ENCODE results near the gene CRIP3.

The CRIP3 gene

GRCh38 chr6:43299338-43300293 lies 9.0 kb downstream of the CRIP3 start:
- Histone ChIP-seq H2AFZ (ENCODE audit: low read depth, low read length, severe bottlenecking) (no peak overlapping the region), H3K9me2 (replicated peaks; ENCODE audit: insufficient read depth, low read length) (no peaks in the 10 kb centered on the region), H3K27me3 (ENCODE audit: low read length) (no peaks in the 10 kb centered on the region), H4K20me1 (ENCODE audit: low read depth, low read length) (no peaks in the 10 kb centered on the region), H3K79me2 (ENCODE audit: insufficient read depth, low read length) (no peaks in the 10 kb centered on the region), H3K27ac (ENCODE audit: low read depth, low read length) (no peak overlapping the region), H3K4me3 (ENCODE audit: insufficient read depth, low read length, poor library complexity, severe bottlenecking) (no peak overlapping the region), H3K4me2 (ENCODE audit: low read depth, low read length, poor library complexity, severe bottlenecking) (no peak overlapping the region), H3K9ac (ENCODE audit: low read length) (no peak overlapping the region), H3K9me3 (ENCODE audit: insufficient read depth, low read length) (no peaks in the 10 kb centered on the region), H3F3A (ENCODE audit: insufficient read depth) (no peaks in the 10 kb centered on the region), H3K36me3 (ENCODE audit: low read length) (no peaks in the 10 kb centered on the region)
- TF ChIP-seq EZH2phosphoT487 (conservative IDR thresholded peaks at IDR 0.05; ENCODE audit: low read length) (no peak), CTCF (IDR thresholded peaks at IDR 0.05; ENCODE audit: insufficient read depth, low read length, poor library complexity, severe bottlenecking) (no peak)

- Histone ChIP-seq H3F3A (ENCODE audit: insufficient read depth) (no peaks in the 10 kb centered on the region), H3K9me2 (replicated peaks; ENCODE audit: insufficient read depth, low read length) (no peaks in the 10 kb centered on the region), H3K79me2 (ENCODE audit: insufficient read depth, low read length) (no peaks in the 10 kb centered on the region), H4K20me1 (ENCODE audit: low read depth, low read length) (no peaks in the 10 kb centered on the region), H3K36me3 (ENCODE audit: low read length) (no peaks in the 10 kb centered on the region), H3K27ac (ENCODE audit: low read depth, low read length) (no peak overlapping the region), H3K27me3 (ENCODE audit: low read length) (no peaks in the 10 kb centered on the region), H2AFZ (ENCODE audit: low read depth, low read length, severe bottlenecking) (no peak overlapping the region), H3K4me3 (ENCODE audit: insufficient read depth, low read length, poor library complexity, severe bottlenecking) (no peak overlapping the region), H3K4me2 (ENCODE audit: low read depth, low read length, poor library complexity, severe bottlenecking) (no peak overlapping the region), H3K9me3 (ENCODE audit: insufficient read depth, low read length) (no peaks in the 10 kb centered on the region), H3K9ac (ENCODE audit: low read length) (no peak overlapping the region)
- TF ChIP-seq EZH2phosphoT487 (conservative IDR thresholded peaks at IDR 0.05; ENCODE audit: low read length): no peak
- no peak for TF ChIP-seq CTCF (IDR thresholded peaks at IDR 0.05; ENCODE audit: insufficient read depth, low read length, poor library complexity, severe bottlenecking)
Measured at GRCh38 chr6:43298565-43299337, 9.9 kb downstream of the CRIP3 start.

GRCh38 chr6:43297644-43298564 lies 10.7 kb downstream of the CRIP3 start, which contains the start of gene SLC22A7:
TSS of gene SLC22A7 (plus strand) at chr6:43298260. CDS start at chr6:43298359, 99 bp downstream.
- no peak within 1 kb of the TSS for H3K9ac ChIP-seq (ENCODE audit: low read length)

More at GRCh38 chr6:43297644-43298564, 10.7 kb downstream of the CRIP3 start, which contains the start of gene SLC22A7:
- H3K79me2 ChIP-seq (ENCODE audit: insufficient read depth, low read length): no peaks in the 10 kb centered on the region
- H3K4me3 ChIP-seq (ENCODE audit: insufficient read depth, low read length, poor library complexity, severe bottlenecking): no peak within 1 kb of the TSS
- H4K20me1 ChIP-seq (ENCODE audit: low read depth, low read length): no peaks in the 10 kb centered on the region
- TF ChIP-seq EZH2phosphoT487 (conservative IDR thresholded peaks at IDR 0.05; ENCODE audit: low read length) (no peak), CTCF (IDR thresholded peaks at IDR 0.05; ENCODE audit: insufficient read depth, low read length, poor library complexity, severe bottlenecking) (no peak)
- no peaks in the 10 kb centered on the region for H3K36me3 ChIP-seq (ENCODE audit: low read length)
- H3K9me3 ChIP-seq (ENCODE audit: insufficient read depth, low read length): no peaks in the 10 kb centered on the region
- H3K27ac ChIP-seq (ENCODE audit: low read depth, low read length): no peak within 1 kb of the TSS
- no peaks in the 10 kb centered on the region for H3K27me3 ChIP-seq (ENCODE audit: low read length)
- no peak within 1 kb of the TSS for H3K4me2 ChIP-seq (ENCODE audit: low read depth, low read length, poor library complexity, severe bottlenecking)
- H2AFZ ChIP-seq (ENCODE audit: low read depth, low read length, severe bottlenecking): no peak within 1 kb of the TSS
- no peaks in the 10 kb centered on the region for H3K9me2 ChIP-seq (replicated peaks; ENCODE audit: insufficient read depth, low read length)
- H3F3A ChIP-seq (ENCODE audit: insufficient read depth): no peaks in the 10 kb centered on the region

All from SU-DHL-6 (cell line).